ENCODE data around the gene HRK.

Gene HRK

DNA sequence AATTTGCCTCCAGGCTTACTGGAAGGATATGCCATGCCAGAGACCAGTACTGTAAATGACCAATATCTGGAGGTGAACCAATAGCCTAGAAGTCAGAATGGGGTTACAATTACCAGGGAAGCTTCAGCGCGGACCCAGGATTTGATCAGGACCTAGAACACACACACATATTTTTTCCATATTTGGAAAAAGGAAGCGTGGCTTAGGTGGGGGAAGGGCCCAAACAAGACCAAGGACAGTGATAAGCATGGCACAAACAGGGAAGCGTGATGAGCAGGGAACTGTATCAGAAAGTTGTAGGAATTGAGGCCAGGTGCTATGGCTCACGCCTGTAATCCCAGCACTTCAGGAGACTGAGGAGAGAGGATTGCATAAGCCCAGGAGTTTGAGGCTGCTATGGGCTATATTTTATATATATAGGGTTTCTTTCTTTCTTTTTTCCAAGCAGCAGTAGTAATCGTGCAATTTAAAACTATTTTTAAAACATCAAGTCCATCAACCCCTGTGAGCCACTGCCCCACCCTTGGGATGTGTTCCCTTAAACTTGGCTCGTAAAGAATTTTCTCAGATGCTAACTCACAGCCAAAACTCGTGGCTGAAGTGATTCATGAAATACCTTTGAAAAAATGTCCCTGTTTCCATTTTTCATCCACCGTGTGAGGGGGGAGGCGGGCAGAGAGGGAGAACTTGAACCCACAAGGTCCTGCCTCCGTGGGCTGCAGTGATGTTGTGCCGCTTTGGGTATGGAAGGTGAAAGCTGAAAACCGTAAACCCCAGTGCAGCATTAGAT lies 16.7 kb downstream of the HRK start:
- no peak for DNase-seq

DNA sequence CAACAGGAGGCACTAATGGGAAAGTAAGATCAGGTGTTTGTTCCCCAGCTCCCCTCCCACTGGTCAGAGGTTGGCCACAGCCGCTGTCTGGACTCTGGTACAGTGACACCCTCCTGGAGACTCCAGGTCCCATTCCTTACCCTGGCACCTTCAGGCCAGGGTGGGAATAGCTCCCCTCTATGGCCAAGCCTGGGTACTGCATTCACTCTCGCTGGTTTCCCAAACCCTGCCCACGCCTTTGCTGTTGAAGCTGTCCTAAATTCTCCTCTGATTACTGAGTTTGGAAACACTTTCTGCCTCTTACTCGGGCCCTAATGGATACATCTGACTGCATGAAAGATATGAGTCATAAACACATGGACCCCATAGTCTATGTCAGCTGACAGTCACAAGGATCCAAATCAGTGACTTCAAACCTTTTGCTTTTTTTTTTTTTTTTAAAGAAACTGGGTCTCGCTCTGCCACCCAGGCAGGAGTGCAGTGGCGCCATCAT lies 17.9 kb downstream of the HRK start:
- no peak for DNase-seq

DNA sequence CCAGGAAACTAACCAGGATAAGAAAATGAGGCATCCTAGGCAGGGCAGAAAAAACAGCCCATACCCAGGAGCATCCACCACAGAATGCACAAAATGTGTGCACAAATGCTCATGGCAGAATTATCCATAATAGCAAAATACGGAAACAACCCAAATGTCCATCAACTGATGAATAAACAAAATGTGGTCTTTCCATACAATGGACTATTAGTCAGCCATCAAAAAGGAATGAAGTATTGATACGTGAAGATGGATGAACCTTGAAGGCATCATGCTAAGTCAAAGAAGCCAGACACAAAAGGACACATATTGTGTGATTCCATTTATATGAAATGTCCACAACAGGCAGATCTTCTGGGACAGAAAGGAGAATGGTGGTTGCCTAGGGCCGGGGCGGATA lies 19.1 kb downstream of the HRK start:
- DNase-seq, result no peak

DNA sequence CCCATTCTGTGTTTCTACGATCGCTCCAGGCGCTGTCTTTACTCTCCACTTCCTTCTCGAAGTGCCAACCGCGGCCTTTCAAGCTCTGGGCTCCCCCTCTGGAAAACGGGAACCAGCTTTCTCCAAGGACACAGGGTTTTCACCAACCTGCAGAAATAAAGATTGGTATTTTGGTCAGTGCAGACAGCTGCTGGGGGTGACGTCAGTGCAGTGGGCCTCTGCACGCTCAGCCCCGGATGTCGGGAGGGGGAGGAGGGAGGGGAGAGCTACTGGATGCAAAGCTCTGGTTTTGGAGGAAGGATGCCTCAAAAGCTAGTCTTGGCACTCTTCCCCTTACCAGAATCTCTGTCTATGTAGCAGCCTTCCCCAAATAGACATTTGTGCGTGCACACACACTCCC lies 19.9 kb downstream of the HRK start:
- no peak for DNase-seq

DNA sequence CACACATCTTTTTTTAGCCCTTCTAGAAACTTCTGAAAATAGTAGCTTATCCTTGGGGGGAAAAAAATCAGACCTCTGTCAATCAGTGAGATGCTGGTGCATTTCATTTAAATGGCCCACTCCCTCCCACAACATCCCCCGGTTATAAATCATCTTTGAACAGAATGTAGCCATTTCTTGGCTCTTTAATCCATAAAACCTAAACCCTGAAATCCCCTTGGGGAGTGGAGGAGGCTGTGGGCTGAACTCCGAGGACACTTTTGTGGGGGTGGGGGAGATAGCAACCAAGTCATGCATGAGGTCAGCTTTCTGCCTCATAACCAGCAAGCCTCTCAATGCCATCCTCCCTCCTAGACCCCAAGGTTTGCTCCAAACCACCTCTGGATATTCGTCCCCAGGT lies 21.0 kb downstream of the HRK start:
- no peak for DNase-seq

DNA sequence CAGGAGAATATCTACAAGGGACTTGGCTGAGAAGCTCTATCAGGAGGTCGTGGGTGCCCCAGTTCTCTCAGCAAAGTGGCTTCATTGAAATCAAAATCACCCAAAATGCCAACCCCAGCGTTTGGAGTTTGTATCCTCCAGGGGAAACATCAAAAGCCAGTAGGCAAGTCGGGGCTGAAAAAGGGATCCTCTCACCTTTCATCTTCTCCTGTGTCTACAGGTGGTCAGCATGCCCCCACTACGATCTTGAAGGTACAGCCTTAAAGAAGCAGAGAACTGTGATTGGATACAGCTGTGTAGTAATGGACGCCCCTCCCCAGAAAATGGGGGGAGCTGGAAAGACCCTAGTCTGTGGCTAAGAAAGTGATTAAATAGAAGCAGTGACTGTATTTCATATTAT lies 22.2 kb downstream of the HRK start:
- no peak for DNase-seq

DNA sequence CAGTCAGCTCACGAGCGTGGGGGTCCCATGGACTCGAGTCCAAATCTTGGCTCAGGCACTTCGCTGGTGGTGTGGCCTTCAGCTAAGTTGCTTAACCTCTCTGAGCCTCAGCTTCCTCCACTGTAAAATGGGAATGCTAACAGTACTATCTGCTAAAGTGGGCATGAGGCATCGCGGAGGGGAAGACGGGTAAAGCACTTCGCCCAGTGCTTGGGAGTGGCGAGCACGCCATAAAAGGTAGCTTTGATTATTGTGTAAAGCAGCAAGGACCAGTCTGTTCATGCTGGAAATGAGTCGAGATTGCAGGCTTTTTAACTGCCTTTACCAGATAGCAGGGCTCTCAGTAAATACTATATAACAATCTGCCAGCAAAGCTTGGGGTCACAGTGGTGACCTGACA lies 24.5 kb downstream of the HRK start:
- DNase-seq, result no peak

DNA sequence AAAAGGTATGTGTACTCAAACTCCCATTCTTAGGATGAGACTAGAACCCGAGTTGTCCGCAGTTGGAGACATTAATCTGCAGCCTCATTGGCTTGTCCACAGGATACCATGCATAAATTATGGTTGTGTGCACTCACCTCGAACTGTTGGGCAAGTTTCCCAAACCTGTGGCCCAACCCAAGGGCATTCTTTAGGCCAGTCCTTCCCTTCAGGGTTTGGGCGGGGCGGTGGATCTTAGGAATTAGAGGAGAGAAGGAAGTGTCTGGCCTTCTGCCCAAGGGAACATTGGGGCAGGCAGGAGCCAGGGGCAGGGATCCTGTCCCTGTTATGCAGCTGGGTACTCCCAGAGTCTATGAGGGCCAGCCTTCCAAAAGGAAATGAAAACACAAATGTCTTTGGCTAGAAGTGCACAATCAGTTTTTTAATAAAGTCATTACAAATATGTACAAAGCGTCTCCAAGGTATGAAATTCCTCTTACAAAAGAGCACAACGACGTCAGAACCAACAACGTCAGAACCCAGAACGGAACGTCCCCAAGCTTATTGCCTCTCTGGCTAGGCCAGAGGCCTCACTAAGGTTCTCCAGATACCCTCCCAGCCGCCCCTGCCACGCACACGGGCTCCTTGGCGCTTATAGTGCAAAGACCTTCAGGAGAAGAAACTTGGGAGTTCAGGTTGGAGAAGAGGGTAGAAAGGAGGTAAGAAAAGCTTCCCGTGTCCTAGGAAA lies 25.3 kb downstream of the HRK start:
- no peak for DNase-seq

DNA sequence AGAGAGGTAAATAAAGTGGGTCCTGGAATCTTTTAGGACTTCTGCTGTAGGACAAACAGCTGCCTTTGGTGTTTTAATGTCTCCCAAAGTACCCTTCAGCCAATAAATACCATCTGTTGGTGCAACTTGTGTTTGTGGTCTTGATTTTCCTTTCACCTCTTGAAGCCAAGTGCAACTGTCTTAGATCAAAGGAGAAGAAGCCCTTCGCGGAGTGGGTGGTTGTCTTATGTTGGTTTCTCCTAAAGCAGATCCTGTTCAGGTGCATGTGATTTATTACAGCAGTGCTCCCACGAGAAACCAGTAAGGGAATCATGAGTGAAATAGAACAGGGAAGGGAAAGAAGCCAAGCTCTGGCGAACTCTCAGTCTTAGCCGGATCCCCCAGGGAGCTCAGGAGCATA lies 27.7 kb downstream of the HRK start:
- no peak for DNase-seq

DNA sequence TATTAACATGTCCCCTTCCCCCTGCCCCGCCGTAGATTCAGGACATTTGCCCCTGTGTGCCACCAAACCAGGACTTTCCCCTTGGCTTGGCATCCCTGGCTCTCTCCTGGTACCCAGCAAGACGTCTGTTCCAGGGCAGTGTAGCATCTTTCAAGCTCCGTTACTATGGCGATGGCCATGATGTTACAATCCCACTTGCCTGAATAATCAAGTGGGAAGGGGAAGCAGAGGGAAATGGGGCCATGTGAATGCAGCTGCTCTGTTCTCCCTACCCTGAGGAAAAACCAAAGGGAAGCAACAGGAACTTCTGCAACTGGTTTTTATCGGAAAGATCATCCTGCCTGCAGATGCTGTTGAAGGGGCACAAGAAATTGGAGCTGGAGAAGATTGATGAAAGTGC lies 28.9 kb downstream of the HRK start:
- DNase-seq, result no peak

DNA sequence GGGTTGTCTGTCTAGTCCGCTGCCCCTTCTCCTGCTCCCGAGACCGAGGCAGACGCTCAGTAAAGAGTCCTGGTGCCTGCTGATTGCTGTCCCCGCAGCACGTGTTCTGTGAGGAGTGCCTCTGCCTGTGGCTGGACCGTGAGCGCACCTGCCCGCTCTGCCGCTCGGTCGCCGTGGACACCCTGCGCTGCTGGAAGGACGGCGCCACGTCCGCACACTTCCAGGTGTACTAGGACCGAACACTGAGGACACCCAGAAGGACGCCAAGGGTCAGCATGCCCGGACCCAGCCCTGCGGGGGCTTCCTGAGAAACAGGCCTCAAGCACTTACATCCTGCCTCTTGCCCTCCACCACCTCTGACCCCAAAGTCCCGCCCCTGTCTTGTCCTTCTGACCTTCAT lies 32.0 kb downstream of the HRK start:
- DNase-seq, result no peak

DNA sequence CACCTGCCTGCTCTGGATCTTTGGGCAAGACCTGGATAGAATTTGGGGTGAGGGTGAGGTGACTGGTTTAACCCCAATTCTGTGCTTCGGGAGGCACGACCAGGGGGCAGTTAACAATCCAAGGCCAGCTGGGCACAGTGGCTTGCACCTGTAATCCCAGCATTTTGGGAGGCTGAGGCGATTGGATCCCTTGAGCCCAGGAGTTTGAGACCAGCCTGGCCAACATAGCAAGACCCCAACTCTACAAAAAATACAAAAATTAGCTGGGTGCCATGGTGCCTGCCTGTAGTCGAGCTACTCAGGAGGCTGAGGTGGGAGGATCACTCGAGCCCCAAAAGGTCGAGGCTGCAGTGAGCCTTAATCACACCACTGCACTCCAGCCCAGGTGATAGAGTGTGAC lies 38.2 kb downstream of the HRK start:
- DNase-seq, result no peak

DNA sequence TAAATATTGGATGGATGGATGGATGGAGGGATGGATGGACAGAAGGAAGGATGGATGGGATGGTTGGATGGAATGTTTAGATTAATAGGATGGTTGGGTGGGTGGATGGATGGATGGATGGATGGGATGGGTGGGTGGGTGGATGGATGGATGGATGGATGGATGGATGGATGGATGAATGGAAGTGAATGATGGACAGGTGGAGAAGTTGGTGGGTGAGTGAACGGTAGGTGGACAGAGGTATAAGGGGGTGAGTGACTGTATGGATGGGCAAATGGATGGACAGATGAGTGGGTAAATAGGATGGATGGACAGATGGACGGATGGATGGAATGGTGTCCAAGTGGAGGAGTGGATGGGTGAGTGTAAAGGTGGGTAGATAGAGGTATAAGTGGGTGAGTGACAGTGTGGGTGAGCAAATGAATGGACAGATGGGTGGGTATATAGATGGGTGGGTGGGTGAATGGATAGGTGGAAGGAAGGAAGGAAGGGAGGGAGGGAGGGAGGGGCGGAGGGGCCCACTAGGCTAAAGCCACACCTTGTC lies 41.9 kb downstream of the HRK start:
- DNase-seq, result no peak

DNA sequence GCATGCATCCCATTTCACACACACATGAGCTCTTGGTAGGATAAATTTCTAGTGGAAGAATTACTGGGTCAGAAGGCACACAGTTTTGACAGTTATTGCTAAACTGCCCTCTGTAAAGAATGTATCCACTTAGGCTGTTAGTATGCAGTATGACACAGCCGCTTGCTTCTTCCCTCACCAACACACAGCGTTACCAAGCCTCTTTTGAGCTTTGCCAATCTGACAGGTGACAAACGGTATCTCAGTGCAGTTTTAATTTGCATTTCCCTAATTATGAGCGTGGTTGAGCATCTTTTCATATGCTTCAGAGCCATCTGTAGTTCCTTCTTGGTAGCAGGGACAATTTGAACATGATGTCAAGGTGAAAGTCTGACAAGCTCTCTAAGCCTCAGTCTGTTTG lies 42.9 kb downstream of the HRK start:
- no peak for DNase-seq

DNA sequence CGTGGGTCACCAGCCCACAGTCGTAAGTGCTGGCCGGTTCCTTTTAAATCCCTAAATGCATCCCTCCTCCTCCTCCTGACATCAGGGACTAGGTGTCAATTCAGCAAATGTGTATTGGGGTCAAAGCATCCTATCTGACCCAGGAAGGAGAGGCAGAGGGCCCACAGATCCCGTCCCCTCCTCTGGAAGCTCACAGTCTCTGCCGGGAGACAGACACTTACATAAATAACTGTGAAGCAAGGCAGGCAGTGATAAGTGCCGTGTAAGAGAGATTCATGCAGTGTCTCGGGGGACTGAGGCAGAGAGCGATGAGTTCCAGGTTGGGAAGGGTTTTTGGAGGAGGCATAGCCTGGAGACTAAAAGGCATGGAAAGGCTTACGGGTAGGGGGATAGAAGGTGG lies 44.1 kb downstream of the HRK start:
- DNase-seq, result no peak

DNA sequence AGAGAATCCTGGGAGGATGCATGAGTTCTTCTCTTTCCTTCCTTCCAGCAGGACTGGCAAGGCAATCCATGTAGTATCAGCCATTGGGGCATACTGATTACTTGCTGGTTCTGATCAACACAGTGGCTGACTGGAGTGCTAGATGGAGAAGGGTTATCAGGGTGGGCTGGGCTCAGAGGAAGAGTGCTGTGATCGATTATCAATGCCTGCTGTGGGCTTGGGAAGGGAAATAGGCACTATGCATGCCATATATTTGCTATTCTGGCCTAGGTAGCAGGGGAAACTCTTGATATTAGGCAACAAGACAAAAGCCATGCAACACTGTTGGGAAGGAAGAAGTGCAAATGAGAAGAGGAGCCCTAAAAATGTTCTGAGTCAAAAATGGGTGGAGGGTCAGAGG lies 45.8 kb downstream of the HRK start:
- no peak for DNase-seq

DNA sequence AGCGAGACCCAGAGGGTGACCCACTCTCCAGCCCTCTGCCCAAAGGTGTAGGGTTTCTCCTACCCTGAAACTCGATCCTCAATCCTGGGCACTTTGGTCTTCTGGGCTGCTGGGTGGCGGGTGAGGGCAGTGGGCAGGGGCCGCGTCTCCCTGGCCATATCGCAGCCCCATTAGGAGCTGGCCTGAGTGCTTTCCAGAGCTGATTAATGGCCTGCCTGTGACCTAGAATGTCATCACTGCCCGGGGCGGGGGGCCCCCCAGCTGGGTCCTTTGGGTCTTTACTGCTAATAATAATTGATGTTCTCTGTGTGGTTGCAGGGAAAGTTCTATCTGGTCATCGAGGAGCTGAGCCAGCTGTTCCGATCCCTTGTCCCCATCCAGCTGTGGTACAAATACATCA lies 47.8 kb downstream of the HRK start:
- no peak for DNase-seq

DNA sequence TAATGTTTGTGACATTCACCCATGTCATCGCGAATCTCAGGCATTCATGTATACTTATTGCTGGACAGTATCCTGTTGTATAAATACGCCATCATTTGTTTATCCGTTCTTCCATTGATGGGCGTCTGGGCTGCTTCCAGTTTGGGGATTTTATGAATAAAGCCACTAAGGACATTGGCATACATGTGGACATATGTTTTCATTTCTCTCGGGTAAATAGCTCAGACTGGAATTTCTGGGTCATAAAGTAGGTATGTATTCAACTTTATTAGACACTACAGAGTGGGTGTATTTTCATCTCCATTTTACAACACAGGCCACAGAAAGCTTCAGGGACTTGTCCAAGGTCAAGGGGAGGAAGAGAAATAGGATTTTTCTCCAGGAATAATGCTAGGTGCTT lies 48.9 kb downstream of the HRK start:
- DNase-seq, result no peak

DNA sequence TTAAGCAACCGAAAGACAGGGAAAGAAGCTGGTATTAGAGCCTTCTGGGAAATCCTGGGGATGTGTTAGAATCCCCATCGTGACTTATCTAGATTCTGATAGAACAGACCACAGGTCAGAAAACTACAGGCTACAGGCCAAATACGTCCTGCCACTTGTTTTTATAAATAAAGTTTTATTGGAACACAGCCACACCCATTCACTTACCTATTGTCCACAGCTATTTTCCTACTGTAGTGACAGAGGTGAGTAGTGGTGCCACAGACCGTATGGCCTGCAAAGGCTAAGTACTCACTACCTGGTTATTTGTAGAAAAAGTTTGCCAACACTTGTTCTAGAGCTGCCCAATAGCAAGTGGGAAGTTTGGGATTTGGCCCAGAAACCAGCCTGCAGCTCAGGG lies 53.8 kb downstream of the HRK start:
- no peak for DNase-seq

DNA sequence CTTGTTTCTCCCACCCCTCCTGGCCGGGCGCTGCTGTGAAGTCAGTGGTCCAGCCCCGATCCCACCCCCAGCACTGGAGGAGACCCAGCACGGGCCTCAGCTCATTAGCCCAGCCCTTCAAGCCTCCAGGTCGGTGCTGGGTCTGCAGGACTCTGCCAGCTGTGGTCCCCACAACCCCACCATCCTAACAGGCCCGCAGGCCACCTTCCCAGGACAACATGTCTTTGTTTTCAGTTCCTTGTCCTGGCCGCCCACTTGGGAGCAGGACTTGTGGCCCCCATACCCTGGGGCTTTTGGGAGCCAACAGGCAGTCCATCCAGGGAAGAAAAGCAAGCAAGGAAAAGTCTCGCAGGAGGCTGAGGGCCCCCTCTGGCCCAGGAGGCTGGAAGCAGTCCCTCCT lies 60.0 kb downstream of the HRK start:
- DNase-seq, result no peak

DNA sequence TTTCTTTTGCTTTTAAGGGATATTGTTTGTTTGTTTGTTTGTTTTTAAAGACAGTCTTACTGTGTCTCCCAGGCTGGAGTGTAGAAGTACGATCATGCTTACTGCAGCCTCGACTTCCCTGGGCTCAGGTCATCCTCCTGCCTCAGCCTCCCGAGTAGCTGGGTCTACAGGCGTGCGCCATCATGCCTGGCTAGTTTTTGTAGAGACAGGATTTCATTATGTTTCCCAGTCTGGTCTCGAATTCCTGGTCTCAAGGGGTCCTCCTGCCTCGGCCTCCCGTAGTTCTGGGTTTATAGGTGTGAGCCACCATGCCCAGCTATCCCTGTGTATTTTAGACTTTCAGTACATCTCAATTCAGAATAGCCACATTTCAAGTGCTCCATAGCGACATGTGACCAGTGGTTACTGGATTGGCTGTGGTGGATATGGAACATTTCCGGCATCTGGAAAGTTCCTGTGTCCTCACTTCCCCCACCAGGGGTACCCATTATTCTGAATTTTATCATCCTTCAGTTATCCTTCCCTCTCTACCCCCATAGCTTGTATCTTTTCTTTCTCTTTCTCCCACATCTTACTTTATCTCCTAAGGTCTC lies 61.1 kb downstream of the HRK start:
- no peak for DNase-seq

DNA sequence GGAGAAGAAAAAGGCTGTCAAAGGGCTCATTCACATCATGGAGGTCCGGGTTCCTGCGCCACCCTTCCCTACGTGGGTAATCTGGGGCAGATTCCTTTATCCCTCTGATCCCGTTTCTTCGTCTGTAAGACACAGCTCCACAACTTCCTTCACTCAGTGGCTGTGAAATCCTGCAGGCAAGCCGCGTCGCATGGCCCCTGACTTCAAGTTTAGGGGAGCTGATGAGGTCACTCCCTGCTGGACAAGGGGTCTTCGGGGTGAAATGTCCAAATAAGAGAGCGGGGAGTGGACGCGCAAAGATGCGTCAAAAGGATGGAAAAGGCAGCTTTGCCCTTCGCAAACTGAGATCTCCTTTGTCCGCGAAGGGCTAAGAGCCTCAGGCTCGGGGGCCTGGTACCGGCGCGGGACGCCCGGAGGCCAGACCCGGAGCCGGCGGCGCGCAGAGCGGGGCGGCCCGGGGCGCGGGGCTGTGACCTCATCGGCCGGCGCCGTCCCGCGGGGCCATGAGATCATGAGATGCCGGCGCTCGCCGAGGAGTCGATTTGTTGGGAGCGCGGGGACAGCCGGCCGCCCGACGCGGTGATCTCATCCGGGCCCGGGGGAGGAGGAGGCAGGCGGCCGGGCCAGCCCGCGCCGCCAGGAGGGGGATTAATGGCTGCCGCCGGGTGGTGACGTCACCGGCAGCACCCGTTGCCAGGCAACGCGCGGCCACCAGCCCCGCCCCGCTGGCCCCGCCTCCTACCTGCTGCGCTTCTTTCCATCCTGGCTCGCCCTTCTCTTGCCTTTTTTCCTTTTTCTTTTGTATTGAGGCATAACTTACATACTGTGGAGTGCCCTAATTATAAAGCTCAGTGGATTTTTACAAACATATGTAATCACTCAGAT lies 62.1 kb downstream of the HRK start:
- peak; percentile 89 for DNase-seq

DNA sequence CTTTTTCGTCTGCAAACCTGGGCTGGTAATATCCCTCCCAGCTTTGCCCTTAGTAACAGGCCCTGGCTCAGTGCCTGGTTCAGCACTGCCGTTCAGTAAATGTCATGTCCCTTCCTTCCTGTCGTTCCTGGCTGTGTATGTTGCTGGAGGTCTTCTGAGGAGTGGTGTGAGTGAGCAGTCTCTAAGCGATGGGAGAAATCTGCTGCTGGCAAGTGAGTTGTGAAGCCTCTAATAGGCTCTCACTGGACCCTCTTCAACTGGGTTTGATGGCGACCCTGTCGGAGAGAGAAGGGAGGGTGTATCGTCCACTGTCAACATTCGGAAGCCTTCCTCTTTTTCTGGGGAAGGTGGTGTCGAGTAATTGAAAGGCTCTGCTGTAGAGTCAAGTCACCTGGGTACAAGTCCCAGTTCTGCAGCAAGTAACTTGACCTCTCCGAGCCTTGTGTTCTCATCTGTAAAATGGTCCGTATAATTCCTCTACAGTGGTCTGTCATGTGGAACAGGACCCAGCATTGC lies 62.8 kb downstream of the HRK start:
- DNase-seq, result peak; percentile 3
